Neural cell (in vitro differentiated cells): ENCODE measurements around the gene PC. TPM values are rescaled to one million over a fixed set of nuclear protein-coding genes. Genes with fewer than 3 reads are reported as not detected.

Experiments used
- H2AFZ ChIP-seq: fragments of 200-600, 300-800 bp; sonication (generic), shearing (Covaris generic); 2 replicates; pipeline ENCODE4 v1.6.0; 2014; ENCODE audit warnings: low read depth, mild to moderate bottlenecking, antibody characterized with exemption, low read length, moderate library complexity
- H3F3A ChIP-seq: fragments of 200-600 bp; shearing (Covaris generic); 2 replicates; pipeline ENCODE4 v1.6.1; 2016; ENCODE audit warnings: mild to moderate bottlenecking, moderate library complexity, mixed read lengths, antibody characterized with exemption, low read length; ENCODE audit not compliant: insufficient read depth, poor library complexity, severe bottlenecking
- H3K27ac ChIP-seq: fragments of 200-600, 300-800 bp; sonication (generic), shearing (Covaris generic); 2 replicates; pipeline ENCODE4 v1.5.1; 2014; ENCODE audit warnings: mild to moderate bottlenecking, low read length, moderate library complexity
- H3K27me3 ChIP-seq: fragments of 300-800, 200-600 bp; sonication (generic), shearing (Covaris generic); 2 replicates; pipeline ENCODE4 v1.6.0; 2014; ENCODE audit warnings: mild to moderate bottlenecking, low read depth, low read length, moderate library complexity; ENCODE audit not compliant: insufficient read depth
- H3K36me3 ChIP-seq: fragments of 300-800, 200-600 bp; sonication (generic), shearing (Covaris generic); 2 replicates; pipeline ENCODE4 v1.5.1; 2014; ENCODE audit warnings: mild to moderate bottlenecking, antibody characterized with exemption, low read length, moderate library complexity; ENCODE audit not compliant: insufficient read depth
- H3K4me2 ChIP-seq: fragments of 300-800, 200-600 bp; sonication (generic), shearing (Covaris generic); 2 replicates; pipeline ENCODE4 v1.6.0; 2014; ENCODE audit warnings: mild to moderate bottlenecking, low read length
- H3K4me3 ChIP-seq: fragments of 300-800, 200-600 bp; sonication (generic), shearing (Covaris generic); 2 replicates; pipeline ENCODE4 v1.5.1; 2014; ENCODE audit warnings: mild to moderate bottlenecking, low read length, moderate library complexity
- H3K79me2 ChIP-seq: fragments of 200-600 bp; shearing (Covaris generic); replicated peaks from 2 replicates; pipeline ENCODE4 v1.6.0; 2014; ENCODE audit warnings: mild to moderate bottlenecking, low read length, moderate library complexity; ENCODE audit not compliant: insufficient read depth
- H3K9ac ChIP-seq: fragments of 300-800, 200-600 bp; sonication (generic), shearing (Covaris generic); 2 replicates; pipeline ENCODE4 v1.6.1; 2016; ENCODE audit warnings: mild to moderate bottlenecking, low read length, mixed read lengths
- H3K9me2 ChIP-seq: fragments of 200-600 bp; shearing (Covaris generic); 2 replicates; pipeline ENCODE4 v1.6.1; 2016; ENCODE audit warnings: mild to moderate bottlenecking, low read length, mixed read lengths; ENCODE audit not compliant: insufficient read depth
- H3K9me3 ChIP-seq: fragments of 200-600, 300-800 bp; sonication (generic), shearing (Covaris generic); 2 replicates; pipeline ENCODE4 v1.6.1; 2016; ENCODE audit warnings: mild to moderate bottlenecking, mixed run types, low read length, moderate library complexity, mixed read lengths
- H4K20me1 ChIP-seq: fragments of 200-600 bp; shearing (Covaris generic); 2 replicates; pipeline ENCODE4 v1.6.1; 2016; ENCODE audit warnings: mild to moderate bottlenecking, mixed run types; ENCODE audit not compliant: insufficient read depth
- EP300 ChIP-seq: fragments of 450-650 bp; conservative IDR thresholded peaks from 2 replicates; pipeline ENCODE4 v1.6.1; 2014; ENCODE audit warnings: antibody characterized with exemption, mild to moderate bottlenecking, moderate library complexity; ENCODE audit not compliant: poor library complexity, severe bottlenecking
- EZH2 ChIP-seq: fragments of 200-600, 300-800 bp; shearing (Covaris generic), sonication (generic); IDR thresholded peaks from 2 replicates; pipeline ENCODE4 v1.6.1; 2014; ENCODE audit warnings: antibody characterized with exemption, low read length, borderline replicate concordance, mild to moderate bottlenecking; ENCODE audit not compliant: insufficient read depth, poor library complexity, severe bottlenecking
- MXI1 ChIP-seq: fragments of 450-650 bp; conservative IDR thresholded peaks from 2 replicates; pipeline ENCODE4 v1.6.1; 2014; ENCODE audit warnings: antibody characterized with exemption, mild to moderate bottlenecking; ENCODE audit not compliant: poor library complexity, severe bottlenecking
- POLR2AphosphoS5 ChIP-seq: IDR thresholded peaks from 2 replicates; pipeline ENCODE4 v1.6.1; 2012
- RAD21 ChIP-seq: fragments of 450-650 bp; conservative IDR thresholded peaks from 2 replicates; pipeline ENCODE4 v1.6.1; 2014; ENCODE audit warnings: antibody characterized with exemption, mild to moderate bottlenecking, moderate library complexity
- SMC3 ChIP-seq: fragments of 450-650 bp; conservative IDR thresholded peaks from 2 replicates; pipeline ENCODE4 v1.6.1; 2014; ENCODE audit warnings: antibody characterized with exemption, mild to moderate bottlenecking, moderate library complexity; ENCODE audit not compliant: poor library complexity
- TAF1 ChIP-seq: IDR thresholded peaks from 2 replicates; pipeline ENCODE4 v1.6.1; 2012; ENCODE audit warnings: low read depth
- polyA plus RNA-seq: library from polyadenylated mRNA; depleted of rRNA; stranded (reverse); fragments of >200 nt; gene quantifications from 2 replicates; pipeline ENCODE4 v1.2.3, GENCODE V29; 2014
- TF ChIP-seq, protein P1 (sequence below): fragments of 450-650 bp; IDR thresholded peaks from 2 replicates; pipeline ENCODE4 v1.5.1; 2014; ENCODE audit warnings: antibody characterized with exemption, mild to moderate bottlenecking, moderate library complexity; ENCODE audit not compliant: poor library complexity, severe bottlenecking
- TF ChIP-seq, protein P2 (sequence below): IDR thresholded peaks from 2 replicates; pipeline ENCODE4 v1.6.1; 2012; ENCODE audit warnings: borderline replicate concordance

The PC gene
- polyA plus RNA-seq, 1 donor from 2014 or later: 8.9 TPM

DNA sequence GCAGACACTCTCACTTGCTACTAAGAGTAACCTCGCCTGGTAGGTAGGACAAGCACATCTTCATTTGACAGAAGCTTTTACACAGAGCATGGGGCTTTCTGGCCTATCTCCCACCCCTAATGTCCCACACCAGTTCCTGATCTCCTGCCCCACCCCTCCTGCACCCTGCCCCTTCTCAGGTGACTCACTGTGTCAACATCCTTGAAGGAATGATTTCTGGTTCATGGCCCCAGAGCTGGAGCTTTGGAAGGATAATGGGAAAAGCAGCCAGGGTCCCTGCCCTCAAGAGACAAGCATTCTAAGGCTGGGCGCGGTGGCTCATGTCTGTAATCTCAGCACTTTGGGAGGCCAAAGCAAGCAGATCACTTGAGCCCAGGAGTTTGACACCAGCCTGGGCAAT lies 54.1 kb downstream of the PC start:
- Histone ChIP-seq H2AFZ (no peak overlapping the region), H3K79me2 (no peaks in the 10 kb centered on the region), H4K20me1 (no peaks in the 10 kb centered on the region), H3F3A (no peaks in the 10 kb centered on the region), H3K9me3 (no peaks in the 10 kb centered on the region), H3K4me3 (no peak overlapping the region), H3K36me3 (no peaks in the 10 kb centered on the region), H3K9me2 (no peaks in the 10 kb centered on the region), H3K9ac (no peak overlapping the region), H3K27me3 (no peaks in the 10 kb centered on the region), H3K27ac (no peak overlapping the region), H3K4me2 (no peak overlapping the region)
- TF ChIP-seq TAF1 (no peak), RAD21 (no peak), EZH2 (no peak)

DNA sequence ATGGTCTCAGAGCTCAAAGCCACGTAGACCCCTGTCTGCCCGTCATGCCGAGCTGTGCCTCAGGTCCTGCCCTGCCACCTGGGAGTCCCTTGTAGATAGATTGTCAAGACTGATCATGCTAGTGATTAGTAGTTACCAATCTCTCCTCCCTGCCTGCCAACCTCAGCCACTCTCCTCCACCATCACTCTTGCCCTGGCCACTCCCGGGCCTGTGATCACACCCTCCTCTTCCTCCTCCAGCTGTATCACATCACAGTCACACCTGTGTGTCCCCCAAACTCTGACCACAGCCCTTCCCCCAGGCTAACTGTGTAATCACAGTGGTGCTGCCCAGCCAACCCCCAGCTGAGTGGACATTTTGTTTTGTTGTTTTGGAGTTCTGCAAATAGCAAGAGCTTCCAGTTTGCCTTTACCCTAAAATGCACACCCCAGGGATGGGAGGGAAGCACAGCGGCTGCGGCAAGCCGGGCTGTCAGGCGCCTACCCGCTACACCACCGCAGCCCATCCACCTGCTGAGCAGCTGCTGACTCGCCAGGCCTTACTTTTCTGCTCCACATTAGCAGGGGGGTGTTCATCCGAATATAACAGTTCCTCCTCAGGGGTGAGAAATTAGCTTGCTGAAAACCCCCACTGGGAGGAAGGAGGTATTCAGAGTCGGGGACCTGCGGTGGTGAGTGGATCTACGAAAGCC lies 55.6 kb downstream of the PC start:
- no peaks in the 10 kb centered on the region for H3K36me3 ChIP-seq
- H3K9me3 ChIP-seq: no peaks in the 10 kb centered on the region
- H3K27ac ChIP-seq: no peak overlapping the region
- TF ChIP-seq TAF1 (no peak), MXI1 (no peak), EZH2 (no peak), RAD21 (no peak), POLR2AphosphoS5 (no peak), SMC3 (no peak), EP300 (no peak)
- TF ChIP-seq, protein P1, sequence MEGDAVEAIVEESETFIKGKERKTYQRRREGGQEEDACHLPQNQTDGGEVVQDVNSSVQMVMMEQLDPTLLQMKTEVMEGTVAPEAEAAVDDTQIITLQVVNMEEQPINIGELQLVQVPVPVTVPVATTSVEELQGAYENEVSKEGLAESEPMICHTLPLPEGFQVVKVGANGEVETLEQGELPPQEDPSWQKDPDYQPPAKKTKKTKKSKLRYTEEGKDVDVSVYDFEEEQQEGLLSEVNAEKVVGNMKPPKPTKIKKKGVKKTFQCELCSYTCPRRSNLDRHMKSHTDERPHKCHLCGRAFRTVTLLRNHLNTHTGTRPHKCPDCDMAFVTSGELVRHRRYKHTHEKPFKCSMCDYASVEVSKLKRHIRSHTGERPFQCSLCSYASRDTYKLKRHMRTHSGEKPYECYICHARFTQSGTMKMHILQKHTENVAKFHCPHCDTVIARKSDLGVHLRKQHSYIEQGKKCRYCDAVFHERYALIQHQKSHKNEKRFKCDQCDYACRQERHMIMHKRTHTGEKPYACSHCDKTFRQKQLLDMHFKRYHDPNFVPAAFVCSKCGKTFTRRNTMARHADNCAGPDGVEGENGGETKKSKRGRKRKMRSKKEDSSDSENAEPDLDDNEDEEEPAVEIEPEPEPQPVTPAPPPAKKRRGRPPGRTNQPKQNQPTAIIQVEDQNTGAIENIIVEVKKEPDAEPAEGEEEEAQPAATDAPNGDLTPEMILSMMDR: no peak
- TF ChIP-seq, protein P2, sequence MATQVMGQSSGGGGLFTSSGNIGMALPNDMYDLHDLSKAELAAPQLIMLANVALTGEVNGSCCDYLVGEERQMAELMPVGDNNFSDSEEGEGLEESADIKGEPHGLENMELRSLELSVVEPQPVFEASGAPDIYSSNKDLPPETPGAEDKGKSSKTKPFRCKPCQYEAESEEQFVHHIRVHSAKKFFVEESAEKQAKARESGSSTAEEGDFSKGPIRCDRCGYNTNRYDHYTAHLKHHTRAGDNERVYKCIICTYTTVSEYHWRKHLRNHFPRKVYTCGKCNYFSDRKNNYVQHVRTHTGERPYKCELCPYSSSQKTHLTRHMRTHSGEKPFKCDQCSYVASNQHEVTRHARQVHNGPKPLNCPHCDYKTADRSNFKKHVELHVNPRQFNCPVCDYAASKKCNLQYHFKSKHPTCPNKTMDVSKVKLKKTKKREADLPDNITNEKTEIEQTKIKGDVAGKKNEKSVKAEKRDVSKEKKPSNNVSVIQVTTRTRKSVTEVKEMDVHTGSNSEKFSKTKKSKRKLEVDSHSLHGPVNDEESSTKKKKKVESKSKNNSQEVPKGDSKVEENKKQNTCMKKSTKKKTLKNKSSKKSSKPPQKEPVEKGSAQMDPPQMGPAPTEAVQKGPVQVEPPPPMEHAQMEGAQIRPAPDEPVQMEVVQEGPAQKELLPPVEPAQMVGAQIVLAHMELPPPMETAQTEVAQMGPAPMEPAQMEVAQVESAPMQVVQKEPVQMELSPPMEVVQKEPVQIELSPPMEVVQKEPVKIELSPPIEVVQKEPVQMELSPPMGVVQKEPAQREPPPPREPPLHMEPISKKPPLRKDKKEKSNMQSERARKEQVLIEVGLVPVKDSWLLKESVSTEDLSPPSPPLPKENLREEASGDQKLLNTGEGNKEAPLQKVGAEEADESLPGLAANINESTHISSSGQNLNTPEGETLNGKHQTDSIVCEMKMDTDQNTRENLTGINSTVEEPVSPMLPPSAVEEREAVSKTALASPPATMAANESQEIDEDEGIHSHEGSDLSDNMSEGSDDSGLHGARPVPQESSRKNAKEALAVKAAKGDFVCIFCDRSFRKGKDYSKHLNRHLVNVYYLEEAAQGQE: no peak
- no peaks in the 10 kb centered on the region for H3K9me2 ChIP-seq
- no peaks in the 10 kb centered on the region for H4K20me1 ChIP-seq
- no peak overlapping the region for H3K4me2 ChIP-seq
- H3K4me3 ChIP-seq: no peak overlapping the region
- no peaks in the 10 kb centered on the region for H3K79me2 ChIP-seq
- H3K27me3 ChIP-seq: no peaks in the 10 kb centered on the region
- H3K9ac ChIP-seq: no peak overlapping the region
- H2AFZ ChIP-seq: no peak overlapping the region
- H3F3A ChIP-seq: no peaks in the 10 kb centered on the region
